ENCODE results near the gene IQGAP1. TPM values are rescaled to one million over a fixed set of nuclear protein-coding genes. Genes with fewer than 3 reads are reported as not detected.

The IQGAP1 gene
- polyA plus RNA-seq, 1 donor (not counting 4 experiments of a cell fraction or from before 2014, with no cell fraction given) = 310 TPM

- no peak for FAIRE-seq
- Histone ChIP-seq H4K20me1 (ENCODE audit: control insufficient read depth, extremely low read depth, insufficient read depth, low read length) (no peaks in the 10 kb centered on the region), H3K9me1 (ENCODE audit: control insufficient read depth, extremely low read depth, insufficient read depth, low read length) (no peaks in the 10 kb centered on the region), H3K36me3 (ENCODE audit: control insufficient read depth in 2 of 2, extremely low read depth in 1 of 2, insufficient read depth in 2 of 2, low read length in 2 of 2) (no peaks in the 10 kb centered on the region), H3K79me2 (ENCODE audit: control insufficient read depth, insufficient read depth, low read length) (no peaks in the 10 kb centered on the region), H3K27me3 (ENCODE audit: control insufficient read depth, extremely low read depth, insufficient read depth, low read length) (no peaks in the 10 kb centered on the region), H3K4me1 (ENCODE audit: control insufficient read depth, extremely low read depth, insufficient read depth, low read length) (peaks cover 3% of the 10 kb centered on the region), H3K4me2 (ENCODE audit: control insufficient read depth, extremely low read depth, insufficient read depth, low read depth, low read length) (no peak overlapping the region), H3K27ac (ENCODE audit: control insufficient read depth, insufficient read depth, low read length) (no peak overlapping the region), H3K4me3 (ENCODE audit: control insufficient read depth in 2 of 3, extremely low read depth in 1 of 3, insufficient read depth in 2 of 3, low read depth in 1 of 3, low read length in 3 of 3) (no peak overlapping the region), H3K9ac (ENCODE audit: control insufficient read depth, extremely low read depth, insufficient read depth, low read length) (no peak overlapping the region), H2AFZ (ENCODE audit: control insufficient read depth, low read length) (no peak overlapping the region), H3K9me3 (ENCODE audit: control insufficient read depth, low read depth, low read length) (peaks cover 4% of the 10 kb centered on the region)
- DNase-seq (ENCODE audit: low read depth, low spot score) = no peak
- TF ChIP-seq EZH2 (IDR thresholded peaks at IDR 0.05; ENCODE audit: low read length) = no peak
- dilution Hi-C loops (cut with MboI; ENCODE audit: extremely low pct_ligation_motif_present, low sequenced_read_pairs) = no loop called here
Observed at GRCh38 chr15:90376789-90377188, 11.3 kb upstream of the IQGAP1 start.

- Histone ChIP-seq H2AFZ (ENCODE audit: control insufficient read depth, low read length) (no peak overlapping the region), H3K27ac (ENCODE audit: control insufficient read depth, insufficient read depth, low read length) (no peak overlapping the region), H3K9me3 (ENCODE audit: control insufficient read depth, low read depth, low read length) (peaks cover 4% of the 10 kb centered on the region), H3K36me3 (ENCODE audit: control insufficient read depth in 2 of 2, extremely low read depth in 1 of 2, insufficient read depth in 2 of 2, low read length in 2 of 2) (no peaks in the 10 kb centered on the region), H3K9ac (ENCODE audit: control insufficient read depth, extremely low read depth, insufficient read depth, low read length) (no peak overlapping the region), H3K79me2 (ENCODE audit: control insufficient read depth, insufficient read depth, low read length) (no peaks in the 10 kb centered on the region), H3K9me1 (ENCODE audit: control insufficient read depth, extremely low read depth, insufficient read depth, low read length) (no peaks in the 10 kb centered on the region), H3K4me2 (ENCODE audit: control insufficient read depth, extremely low read depth, insufficient read depth, low read depth, low read length) (no peak overlapping the region), H3K4me3 (ENCODE audit: control insufficient read depth in 2 of 3, extremely low read depth in 1 of 3, insufficient read depth in 2 of 3, low read depth in 1 of 3, low read length in 3 of 3) (no peak overlapping the region), H3K4me1 (ENCODE audit: control insufficient read depth, extremely low read depth, insufficient read depth, low read length) (peaks cover 3% of the 10 kb centered on the region), H3K27me3 (ENCODE audit: control insufficient read depth, extremely low read depth, insufficient read depth, low read length) (no peaks in the 10 kb centered on the region), H4K20me1 (ENCODE audit: control insufficient read depth, extremely low read depth, insufficient read depth, low read length) (no peaks in the 10 kb centered on the region)
- DNase-seq (ENCODE audit: low read depth, low spot score) (no peak), FAIRE-seq (no peak)
- dilution Hi-C loops (cut with MboI; ENCODE audit: extremely low pct_ligation_motif_present, low sequenced_read_pairs) = no loop called here
- TF ChIP-seq EZH2 (IDR thresholded peaks at IDR 0.05; ENCODE audit: low read length) (no peak), CTCF (optimal IDR thresholded peaks at IDR 0.05 in 1 of 3, IDR thresholded peaks at IDR 0.05 in 1 of 3, conservative IDR thresholded peaks at IDR 0.05 in 1 of 3; ENCODE audit: extremely low read depth in 1 of 3, insufficient read depth in 2 of 3, low read length in 3 of 3) (no peak)
Observed at GRCh38 chr15:90379263-90379662, 8.8 kb upstream of the IQGAP1 start.

- DNase-seq (ENCODE audit: low read depth, low spot score) = no peak
- Histone ChIP-seq H3K27ac (ENCODE audit: control insufficient read depth, insufficient read depth, low read length) (no peak overlapping the region), H3K4me1 (ENCODE audit: control insufficient read depth, extremely low read depth, insufficient read depth, low read length) (peaks cover 3% of the 10 kb centered on the region), H3K4me2 (ENCODE audit: control insufficient read depth, extremely low read depth, insufficient read depth, low read depth, low read length) (no peak overlapping the region), H3K4me3 (ENCODE audit: control insufficient read depth in 2 of 3, extremely low read depth in 1 of 3, insufficient read depth in 2 of 3, low read depth in 1 of 3, low read length in 3 of 3) (no peak overlapping the region), H4K20me1 (ENCODE audit: control insufficient read depth, extremely low read depth, insufficient read depth, low read length) (no peaks in the 10 kb centered on the region), H3K79me2 (ENCODE audit: control insufficient read depth, insufficient read depth, low read length) (no peaks in the 10 kb centered on the region), H3K27me3 (ENCODE audit: control insufficient read depth, extremely low read depth, insufficient read depth, low read length) (no peaks in the 10 kb centered on the region), H3K9me1 (ENCODE audit: control insufficient read depth, extremely low read depth, insufficient read depth, low read length) (no peaks in the 10 kb centered on the region), H3K9ac (ENCODE audit: control insufficient read depth, extremely low read depth, insufficient read depth, low read length) (no peak overlapping the region), H3K9me3 (ENCODE audit: control insufficient read depth, low read depth, low read length) (peaks cover 4% of the 10 kb centered on the region), H3K36me3 (ENCODE audit: control insufficient read depth in 2 of 2, extremely low read depth in 1 of 2, insufficient read depth in 2 of 2, low read length in 2 of 2) (no peaks in the 10 kb centered on the region), H2AFZ (ENCODE audit: control insufficient read depth, low read length) (no peak overlapping the region)
- dilution Hi-C loops (cut with MboI; ENCODE audit: extremely low pct_ligation_motif_present, low sequenced_read_pairs) = no loop called here
- FAIRE-seq = no peak
- no peak for TF ChIP-seq CTCF (optimal IDR thresholded peaks at IDR 0.05 in 1 of 3, IDR thresholded peaks at IDR 0.05 in 1 of 3, conservative IDR thresholded peaks at IDR 0.05 in 1 of 3; ENCODE audit: extremely low read depth in 1 of 3, insufficient read depth in 2 of 3, low read length in 3 of 3)
- TF ChIP-seq EZH2 (IDR thresholded peaks at IDR 0.05; ENCODE audit: low read length) = no peak
Observed at GRCh38 chr15:90381515-90381914, 6.5 kb upstream of the IQGAP1 start.
